H1 (cell line): ENCODE measurements around the gene NCAM1. TPM values are rescaled to one million over a fixed set of nuclear protein-coding genes. Genes with fewer than 3 reads are reported as not detected.
A peak's percentile ranks its signal among the peaks of the same experiment; 100 is the strongest.

Experiments
- GABPA ChIP-seq: IDR thresholded peaks from 2 replicates; pipeline ENCODE4 v1.6.1; 2011; ENCODE audit warnings: mild to moderate bottlenecking, low read length, moderate library complexity, borderline replicate concordance; ENCODE audit not compliant: insufficient read depth
- HDAC2 ChIP-seq, 2 experiments: fragments of 300-600 bp in 1 of 2; sonication (generic) in 1 of 2; IDR thresholded peaks; 2 replicates each; pipeline ENCODE4 v1.6.1; 2011 to 2012; ENCODE audit warnings: low read depth in 2 of 2, low read length in 2 of 2, mild to moderate bottlenecking in 2 of 2, moderate library complexity in 2 of 2, borderline replicate concordance in 1 of 2, inconsistent platforms in 1 of 2
- KDM1A ChIP-seq: fragments of 200-600, 300-600 bp; sonication (generic); IDR thresholded peaks from 2 replicates; pipeline ENCODE4 v1.7.1; 2016; ENCODE audit warnings: mild to moderate bottlenecking, low read length, borderline replicate concordance
- polyA plus RNA-seq, 7 experiments: library from polyadenylated mRNA; depleted of rRNA in 3 of 7; stranded (reverse) in 5 of 7; unstranded in 2 of 7; fragments of >200 nt in 5 of 7; fragments of 200-250 nt in 2 of 7; gene quantifications; 1 replicate in 5 of 7; 2 replicates in 1 of 7; 4 replicates in 1 of 7; pipeline versions ENCODE4 v1.2.1 to v1.2.3, GENCODE V29; 2011 to 2013; ENCODE audit warnings: missing spikeins in 2 of 7, mixed read lengths in 2 of 7
- total RNA-seq: library from RNA; stranded (reverse); fragmentation: NEBNext Ultra II Directional; extraction: Animal tissue kit (Norgen Biotek cat#: 25700); gene quantifications from 2 replicates; pipeline ENCODE4 v1.2.1, GENCODE V29; 2021
- TF ChIP-seq, protein P1 (sequence below): IDR thresholded peaks from 2 replicates; pipeline ENCODE4 v1.6.1; 2012; ENCODE audit warnings: inconsistent platforms

Gene NCAM1
- total and polyA plus RNA-seq, 2 of the 8 experiments (the other 6 are each of a cell fraction or from before 2014, with no cell fraction given): 3.1 to 4.3 TPM

DNA sequence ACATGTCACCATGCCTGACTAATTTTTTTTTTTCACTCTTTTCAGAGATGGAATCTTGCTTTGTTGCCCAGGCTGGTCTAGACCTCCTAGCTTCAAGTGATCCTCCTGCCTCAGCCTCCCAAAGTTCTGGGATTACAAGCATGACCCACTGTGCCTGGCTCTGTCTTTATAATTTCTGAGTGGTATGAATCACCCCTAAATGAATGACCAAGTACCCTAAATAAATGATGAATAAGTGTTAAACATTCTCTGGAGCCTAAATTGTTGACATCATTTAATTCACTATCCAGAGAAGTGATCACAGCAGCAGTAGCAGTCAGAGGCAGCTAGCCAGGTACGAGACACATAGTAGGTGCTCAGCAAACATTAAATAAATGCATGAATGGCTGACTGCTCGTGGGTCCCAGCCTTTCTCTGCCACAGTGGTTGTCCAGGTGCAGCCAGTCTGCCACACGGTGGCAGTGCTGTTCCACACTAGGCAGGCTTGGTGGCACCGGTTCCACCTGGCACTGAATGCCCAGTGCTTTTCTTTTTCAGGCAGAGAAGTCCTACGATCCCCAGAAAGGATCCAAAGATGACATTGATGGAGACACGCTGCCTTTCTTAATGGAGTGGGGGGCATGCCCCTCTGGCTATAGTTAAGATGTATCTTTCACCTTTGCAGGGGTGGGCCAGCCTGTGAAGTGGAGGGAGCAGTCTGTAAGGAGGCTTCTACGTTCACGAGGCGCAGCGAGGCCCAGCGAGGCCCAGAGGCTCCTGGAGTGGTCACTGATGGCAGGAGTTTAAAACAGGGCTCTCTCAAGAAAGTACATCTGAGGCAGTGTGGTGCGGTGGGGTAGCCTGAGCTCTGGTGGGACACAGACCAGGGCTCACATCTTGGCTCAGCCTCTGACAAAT lies 344.5 kb downstream of the NCAM1 start (continued):
- TF ChIP-seq GABPA: 0 out of 2 replicates have a peak, but pooled peaks have one; percentile 36
- peak; percentile 65; the same call in 1 of the 2 replicates for TF ChIP-seq KDM1A
- TF ChIP-seq, protein P1, sequence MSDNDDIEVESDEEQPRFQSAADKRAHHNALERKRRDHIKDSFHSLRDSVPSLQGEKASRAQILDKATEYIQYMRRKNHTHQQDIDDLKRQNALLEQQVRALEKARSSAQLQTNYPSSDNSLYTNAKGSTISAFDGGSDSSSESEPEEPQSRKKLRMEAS: 0 out of 2 replicates have a peak, but pooled peaks have one; percentile 35
- peak in 1 of 2 experiments; percentile 23; a peak in 1 of 4 replicates for TF ChIP-seq HDAC2 (IDR thresholded peaks at IDR 0.05; ENCODE audit: borderline replicate concordance in 1 of 2, low read depth in 2 of 2, low read length in 2 of 2)
